Tongue (tissue), 2 donors: ENCODE results near the gene CEACAM19. TPM values are rescaled to one million over a fixed set of nuclear protein-coding genes. Genes with fewer than 3 reads are reported as not detected.
"Not testable (repeated sequence)": the region's sequence is repeated elsewhere in the genome, so short reads cannot be mapped to it uniquely, and the experiment has no call there.

ENCODE experiments used
- DNase-seq: peaks from one replicate; pipeline ENCODE4 v3.0.0-alpha.2; 2015
- total RNA-seq: library from RNA; depleted of rRNA; stranded (reverse); fragments of >200 nt; gene quantifications from one replicate; pipeline ENCODE4 v1.2.3, GENCODE V29; 2014

CEACAM19 gene
- total RNA-seq, 1 donor from 2014 or later: 2.5 TPM

GRCh38 chr19:44677019-44677811 is 5.9 kb downstream of the CEACAM19 start:
- no peak for DNase-seq

GRCh38 chr19:44680536-44680935 is 9.3 kb downstream of the CEACAM19 start:
- no peak for DNase-seq

GRCh38 chr19:44681992-44682790 is 10.9 kb downstream of the CEACAM19 start:
- DNase-seq: no peak

- no peak for DNase-seq
Measured at GRCh38 chr19:44682807-44683206, 11.5 kb downstream of the CEACAM19 start.

GRCh38 chr19:44683434-44684210 is 12.3 kb downstream of the CEACAM19 start:
- DNase-seq: no peak

- not testable (repeated sequence) for DNase-seq
Measured at GRCh38 chr19:44684396-44684795, 13.1 kb downstream of the CEACAM19 start.

- DNase-seq: peak; percentile 46
Measured at GRCh38 chr19:44684892-44685863, 13.9 kb downstream of the CEACAM19 start.

- DNase-seq: no peak
Measured at GRCh38 chr19:44685877-44686276, 14.6 kb downstream of the CEACAM19 start.

- DNase-seq: no peak
Measured at GRCh38 chr19:44686896-44687295, 15.6 kb downstream of the CEACAM19 start.

- DNase-seq: no peak
Measured at GRCh38 chr19:44687888-44688287, 16.6 kb downstream of the CEACAM19 start.

- DNase-seq: peak; percentile 86
Measured at GRCh38 chr19:44689290-44690130, 18.2 kb downstream of the CEACAM19 start.

GRCh38 chr19:44690131-44690440 is 18.8 kb downstream of the CEACAM19 start:
- no peak for DNase-seq

- no peak for DNase-seq
Measured at GRCh38 chr19:44692379-44692721, 21.1 kb downstream of the CEACAM19 start.

- no peak for DNase-seq
Measured at GRCh38 chr19:44694184-44694579, 22.9 kb downstream of the CEACAM19 start.

- peak; percentile 37 for DNase-seq
Measured at GRCh38 chr19:44696939-44697669, 25.8 kb downstream of the CEACAM19 start.

- no peak for DNase-seq
Measured at GRCh38 chr19:44697670-44698034, 26.4 kb downstream of the CEACAM19 start.

- no peak for DNase-seq
Measured at GRCh38 chr19:44698492-44699201, 27.4 kb downstream of the CEACAM19 start, which contains the start of gene CEACAM16. CEACAM16 (plus strand) TSS chr19:44699151; CDS start chr19:44701457, 2,306 bp downstream.

- no peak for DNase-seq
Measured at GRCh38 chr19:44700547-44700946, 29.3 kb downstream of the CEACAM19 start.

- DNase-seq: no peak
Measured at GRCh38 chr19:44701228-44701627, 29.9 kb downstream of the CEACAM19 start.
